SKM-1 (cell line): Measurements from ENCODE around the gene FDPS.
A peak's percentile ranks its signal among the peaks of the same experiment; 100 is the strongest.
"Not testable (repeated sequence)": the region's sequence is repeated elsewhere in the genome, so short reads cannot be mapped to it uniquely, and the experiment has no call there.

Experiments
- DNase-seq: peaks from one replicate; lab custom pipeline; 2025; ENCODE audit not compliant: unreplicated experiment; lab: John Stamatoyannopoulos, UW

FDPS gene

GRCh38 chr1:155285063-155285462 lies 23.6 kb upstream of the FDPS start:
- DNase-seq, result no peak

GRCh38 chr1:155285631-155286044 lies 23.0 kb upstream of the FDPS start:
- no peak for DNase-seq

- no peak for DNase-seq
These were observed 22.1 kb upstream of the FDPS start for GRCh38 chr1:155286544-155286943.

- DNase-seq, result no peak
These were observed 20.6 kb upstream of the FDPS start for GRCh38 chr1:155287987-155288543.

GRCh38 chr1:155291006-155291405 lies 17.7 kb upstream of the FDPS start:
- not testable (repeated sequence) for DNase-seq

GRCh38 chr1:155293086-155293749 lies 15.4 kb upstream of the FDPS start:
- no peak for DNase-seq

GRCh38 chr1:155294520-155295182 lies 14.0 kb upstream of the FDPS start:
- DNase-seq, result no peak

GRCh38 chr1:155295183-155295941 lies 13.3 kb upstream of the FDPS start:
- no peak for DNase-seq

- no peak for DNase-seq
These were observed 12.8 kb upstream of the FDPS start for GRCh38 chr1:155295942-155296267.

GRCh38 chr1:155296661-155297060 lies 12.0 kb upstream of the FDPS start:
- DNase-seq, result no peak

GRCh38 chr1:155297384-155297783 lies 11.3 kb upstream of the FDPS start:
- no peak for DNase-seq

GRCh38 chr1:155300024-155300423 lies 8.6 kb upstream of the FDPS start:
- no peak for DNase-seq

GRCh38 chr1:155300553-155301329 lies 7.9 kb upstream of the FDPS start:
- no peak for DNase-seq

GRCh38 chr1:155301342-155301841 lies 7.3 kb upstream of the FDPS start, which contains the start of gene PKLR:
TSS of gene PKLR (minus strand) at chr1:155301438. CDS start at chr1:155301395, 43 bp downstream.
- DNase-seq, result no peak

GRCh38 chr1:155304558-155305063 lies 4.1 kb upstream of the FDPS start:
- no peak for DNase-seq

GRCh38 chr1:155305881-155306391 lies 2.7 kb upstream of the FDPS start:
- DNase-seq, result no peak

GRCh38 chr1:155307247-155307740 lies 1.4 kb upstream of the FDPS start:
- peak; percentile 42 for DNase-seq

- DNase-seq, result no peak
These were observed 856 bp downstream of the FDPS start for GRCh38 chr1:155309423-155310021.

- DNase-seq, result no peak
These were observed 4.6 kb downstream of the FDPS start for GRCh38 chr1:155313261-155313660.

- no peak for DNase-seq
These were observed 8.3 kb downstream of the FDPS start for GRCh38 chr1:155316922-155317321.
